ENCODE measurements around the gene IFNA4. TPM values are rescaled to one million over a fixed set of nuclear protein-coding genes. Genes with fewer than 3 reads are reported as not detected.

The IFNA4 gene
- total RNA-seq = not detected in 2 replicates

GRCh38 chr9:21187487-21187886, at the start of gene IFNA4:
Gene IFNA4, minus strand, starts transcription at chr9:21187587. Its CDS starts 56 bp downstream, at chr9:21187531.

GRCh38 chr9:21228122-21228521, 40.7 kb upstream of the IFNA4 start, which contains the start of gene IFNA17:
Gene IFNA17, minus strand, starts transcription at chr9:21228222. Its CDS starts 49 bp downstream, at chr9:21228173.

GRCh38 chr9:21217211-21217610, 29.8 kb upstream of the IFNA4 start, which contains the start of gene IFNA16:
Gene IFNA16, minus strand, starts transcription at chr9:21217311. Its CDS starts 6 bp downstream, at chr9:21217305.

GRCh38 chr9:21207043-21207442, 19.7 kb upstream of the IFNA4 start, which contains the start of gene IFNA10:
Gene IFNA10, minus strand, starts transcription at chr9:21207143. Its CDS starts 46 bp downstream, at chr9:21207097.

GRCh38 chr9:21202105-21202504, 14.7 kb upstream of the IFNA4 start, which contains the start of gene IFNA7:
Gene IFNA7, minus strand, starts transcription at chr9:21202205. Its CDS starts 40 bp downstream, at chr9:21202165.

GRCh38 chr9:21166560-21166959, 20.8 kb downstream of the IFNA4 start, which contains the start of gene IFNA21:
Gene IFNA21, minus strand, starts transcription at chr9:21166660. Its CDS starts 48 bp downstream, at chr9:21166612.

GRCh38 chr9:21141427-21141882, 45.9 kb downstream of the IFNA4 start, which contains the start of gene IFNW1:
Gene IFNW1, minus strand, starts transcription at chr9:21141832. Its CDS starts 262 bp downstream, at chr9:21141570.

Other genes with a start within 250 kb of the IFNA4 start
- gene HACD4, start 155.9 kb downstream of the IFNA4 start, total RNA-seq = under 0.01 and 0.17 TPM in 2 replicates
- gene IFNB1, start 109.6 kb downstream of the IFNA4 start, total RNA-seq = not detected in 2 replicates
- gene IFNW1, start 45.8 kb downstream of the IFNA4 start, total RNA-seq = not detected in 2 replicates
- not detected in 2 replicates for gene IFNA21, start 20.9 kb downstream of the IFNA4 start, total RNA-seq
- not detected in 2 replicates for gene IFNA7, start 14.6 kb upstream of the IFNA4 start, total RNA-seq
- not detected in 2 replicates for gene IFNA10, start 19.6 kb upstream of the IFNA4 start, total RNA-seq
- not detected in 2 replicates for gene IFNA16, start 29.7 kb upstream of the IFNA4 start, total RNA-seq
- gene IFNA17, start 40.6 kb upstream of the IFNA4 start, total RNA-seq = not detected in 2 replicates
- gene IFNA14, start 52.4 kb upstream of the IFNA4 start, total RNA-seq = not detected in 2 replicates
- 0.09 TPM in 1 of 2 replicates, not detected in the other for gene IFNA5, start 117.7 kb upstream of the IFNA4 start, total RNA-seq
- 35.1 and 45.5 TPM in 2 replicates for gene KLHL9, start 147.8 kb upstream of the IFNA4 start, total RNA-seq
- not detected in 2 replicates for gene IFNA6, start 163.3 kb upstream of the IFNA4 start, total RNA-seq
- not detected in 2 replicates for gene IFNA13, start 180.5 kb upstream of the IFNA4 start, total RNA-seq
- gene IFNA2, start 197.8 kb upstream of the IFNA4 start, total RNA-seq = not detected in 2 replicates
- not detected in 2 replicates for gene IFNA8, start 221.5 kb upstream of the IFNA4 start, total RNA-seq